Measurements from ENCODE around the gene LSM7.

LSM7 gene

GRCh38 chr19:2365201-2365970, 37.0 kb upstream of the LSM7 start:
- no peak for TF ChIP-seq CTCF (IDR thresholded peaks at IDR 0.05; ENCODE audit: control insufficient read depth, extremely low read depth, insufficient read depth)
- no peak for DNase-seq (ENCODE audit: low read depth)
- H3K4me3 ChIP-seq (ENCODE audit: low read depth, low read length), result no peak overlapping the region

DNA sequence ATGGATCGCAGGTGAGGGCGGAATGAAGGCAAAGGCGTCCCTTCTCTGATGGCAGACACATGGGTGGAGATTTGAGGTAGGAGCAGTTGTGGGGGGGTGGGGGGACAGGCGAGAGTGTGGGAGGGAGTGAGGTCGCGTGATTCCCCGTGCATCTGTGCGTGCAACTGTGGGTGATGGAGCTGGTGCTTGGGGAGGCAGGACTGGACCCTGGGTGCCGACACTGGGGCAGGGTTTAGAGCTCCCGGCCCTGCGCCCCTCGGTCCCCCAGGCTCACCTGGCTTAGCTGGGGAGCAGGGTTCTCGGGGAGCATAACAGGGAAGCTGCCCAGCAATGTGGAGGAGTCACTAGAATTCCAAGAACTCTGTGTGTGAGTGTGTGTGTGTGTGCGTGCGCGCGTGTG, 35.0 kb upstream of the LSM7 start:
- H3K4me3 ChIP-seq (ENCODE audit: low read depth, low read length), result no peak overlapping the region
- no peak for DNase-seq (ENCODE audit: low read depth)
- no peak for TF ChIP-seq CTCF (IDR thresholded peaks at IDR 0.05; ENCODE audit: control insufficient read depth, extremely low read depth, insufficient read depth)

- no peak for DNase-seq (ENCODE audit: low read depth)
- no peak for TF ChIP-seq CTCF (IDR thresholded peaks at IDR 0.05; ENCODE audit: control insufficient read depth, extremely low read depth, insufficient read depth)
- no peak overlapping the region for H3K4me3 ChIP-seq (ENCODE audit: low read depth, low read length)
Observed at GRCh38 chr19:2362970-2363300, 34.5 kb upstream of the LSM7 start.

DNA sequence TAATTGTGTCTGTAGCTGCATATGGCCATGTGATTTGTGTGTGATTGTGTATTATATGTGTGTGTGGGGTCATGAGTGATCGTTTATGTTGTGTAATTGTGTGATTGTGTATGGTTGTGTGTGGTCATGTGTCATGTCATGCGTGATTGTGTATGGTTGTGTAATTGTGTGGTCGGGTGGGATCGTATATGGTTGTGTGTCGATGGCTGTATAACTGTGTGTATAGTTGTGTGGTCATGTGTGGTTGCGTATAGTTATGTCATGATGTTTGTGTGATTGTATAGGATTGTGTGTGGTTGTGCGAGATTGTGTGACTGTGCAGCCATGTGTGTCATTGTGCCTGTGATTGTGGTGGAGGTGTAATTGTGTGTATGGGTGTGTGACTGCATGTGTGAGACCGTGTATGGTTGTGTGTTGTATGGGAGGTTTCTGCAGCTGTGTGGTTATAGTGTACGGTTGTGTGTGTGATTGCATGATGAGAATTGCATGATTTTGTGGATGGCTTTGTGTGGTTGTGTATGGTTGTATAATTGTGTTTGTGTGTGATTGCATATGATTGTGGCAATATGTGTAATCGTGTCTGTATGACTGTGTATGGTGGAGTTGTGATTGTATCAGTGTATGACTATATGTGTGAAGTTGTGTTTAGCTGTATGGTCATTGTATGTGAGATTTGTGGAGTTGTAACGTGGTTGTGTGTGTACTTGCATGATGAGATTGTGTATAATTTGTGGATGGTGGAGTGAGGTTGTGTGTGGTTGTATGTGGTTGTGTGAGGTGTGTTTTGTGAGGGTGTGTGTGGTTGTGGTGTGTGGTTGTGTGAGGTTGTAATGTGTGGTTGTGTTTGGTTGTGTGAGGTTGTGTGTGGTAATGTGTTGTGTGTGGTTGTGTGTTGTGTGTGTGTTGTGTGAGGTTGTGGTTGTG, 33.9 kb upstream of the LSM7 start:
- TF ChIP-seq CTCF (IDR thresholded peaks at IDR 0.05; ENCODE audit: control insufficient read depth, extremely low read depth, insufficient read depth), result no peak
- DNase-seq (ENCODE audit: low read depth), result no peak
- no peak overlapping the region for H3K4me3 ChIP-seq (ENCODE audit: low read depth, low read length)

- TF ChIP-seq CTCF (IDR thresholded peaks at IDR 0.05; ENCODE audit: control insufficient read depth, extremely low read depth, insufficient read depth), result no peak
- DNase-seq (ENCODE audit: low read depth), result no peak
- H3K4me3 ChIP-seq (ENCODE audit: low read depth, low read length), result no peak overlapping the region
Observed at GRCh38 chr19:2361246-2362045, 33.1 kb upstream of the LSM7 start.

DNA sequence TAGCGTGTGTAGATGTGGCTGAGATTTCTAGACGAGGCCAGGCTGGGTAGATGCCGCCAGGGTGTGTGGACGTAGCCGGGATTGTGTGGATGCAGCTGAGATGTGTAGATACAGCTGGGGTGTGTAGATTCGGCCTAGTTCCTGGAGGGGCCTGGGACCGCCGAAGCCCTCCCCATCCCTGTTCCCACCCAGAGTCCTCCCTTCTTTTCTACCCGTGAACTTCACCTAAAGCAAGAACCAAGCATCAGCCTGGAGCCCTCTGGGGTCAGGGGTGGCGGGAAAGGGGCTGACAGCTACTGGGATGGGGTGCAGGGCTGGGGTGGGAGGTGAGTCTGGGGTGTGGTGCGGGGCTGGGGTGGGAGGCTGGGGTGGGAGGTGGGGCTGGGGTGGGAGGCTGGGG, 32.4 kb upstream of the LSM7 start:
- DNase-seq (ENCODE audit: low read depth), result no peak
- H3K4me3 ChIP-seq (ENCODE audit: low read depth, low read length), result no peak overlapping the region
- no peak for TF ChIP-seq CTCF (IDR thresholded peaks at IDR 0.05; ENCODE audit: control insufficient read depth, extremely low read depth, insufficient read depth)
